GM18511 (cell line): Measurements from ENCODE around the gene RABEP2.
A peak's percentile ranks its signal among the peaks of the same experiment; 100 is the strongest.
"Not testable (repeated sequence)": the region's sequence is repeated elsewhere in the genome, so short reads cannot be mapped to it uniquely, and the experiment has no call there.

Source experiments
- ATAC-seq: cut with Tn5 transposase; IDR thresholded peaks from one replicate; pipeline ENCODE4 v1.9.1; 2021; ENCODE audit warnings: mild to moderate bottlenecking, moderate library complexity; ENCODE audit not compliant: unreplicated experiment

RABEP2 gene, protein sequence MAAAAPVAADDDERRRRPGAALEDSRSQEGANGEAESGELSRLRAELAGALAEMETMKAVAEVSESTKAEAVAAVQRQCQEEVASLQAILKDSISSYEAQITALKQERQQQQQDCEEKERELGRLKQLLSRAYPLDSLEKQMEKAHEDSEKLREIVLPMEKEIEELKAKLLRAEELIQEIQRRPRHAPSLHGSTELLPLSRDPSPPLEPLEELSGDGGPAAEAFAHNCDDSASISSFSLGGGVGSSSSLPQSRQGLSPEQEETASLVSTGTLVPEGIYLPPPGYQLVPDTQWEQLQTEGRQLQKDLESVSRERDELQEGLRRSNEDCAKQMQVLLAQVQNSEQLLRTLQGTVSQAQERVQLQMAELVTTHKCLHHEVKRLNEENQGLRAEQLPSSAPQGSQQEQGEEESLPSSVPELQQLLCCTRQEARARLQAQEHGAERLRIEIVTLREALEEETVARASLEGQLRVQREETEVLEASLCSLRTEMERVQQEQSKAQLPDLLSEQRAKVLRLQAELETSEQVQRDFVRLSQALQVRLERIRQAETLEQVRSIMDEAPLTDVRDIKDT

GRCh38 chr16:28924762-28925385 is at the start of gene RABEP2:
TSS of gene RABEP2 (minus strand) at chr16:28925238. CDS start at chr16:28925163, 75 bp downstream.
- peak; percentile 61 for ATAC-seq

DNA sequence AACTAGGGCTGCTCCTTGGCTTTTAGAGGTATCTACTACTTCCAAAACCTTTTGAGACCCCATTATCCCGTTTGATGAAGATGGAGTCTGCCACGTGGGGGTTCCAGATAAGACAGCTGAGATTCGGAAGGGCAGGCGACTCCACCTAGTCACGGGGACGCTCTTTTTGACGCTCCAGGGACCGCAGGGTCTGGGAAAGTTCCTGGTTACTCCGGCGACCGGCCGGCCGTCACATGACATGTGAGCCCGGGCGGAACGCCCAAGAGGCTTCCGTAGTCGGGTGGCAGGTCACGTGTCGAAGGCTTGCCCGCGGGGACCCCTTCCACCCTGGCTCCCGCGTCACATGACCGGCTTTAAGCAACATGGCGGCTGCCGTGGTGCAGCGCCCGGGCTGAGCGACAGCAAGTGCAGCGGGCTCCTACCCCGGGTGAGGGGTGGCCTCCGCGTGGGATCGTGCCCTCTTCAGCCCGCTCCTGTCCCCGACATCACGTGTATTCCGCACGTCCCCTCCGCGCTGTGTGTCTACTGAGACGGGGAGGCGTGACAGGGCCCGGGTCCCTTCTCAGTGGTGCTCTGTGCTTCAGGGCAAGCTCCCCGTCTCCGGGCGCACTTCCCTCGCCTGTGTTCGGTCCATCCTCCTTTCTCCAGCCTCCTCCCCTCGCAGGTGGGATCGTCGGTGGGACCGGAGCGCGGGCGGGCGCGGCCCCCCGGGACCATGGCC is 49.6 kb upstream of the RABEP2 start, which contains the start of gene SPNS1:
Gene SPNS1 (plus strand): TSS at position 342 of the 721 bp plus-strand sequence. CDS start 374 bp downstream, at position 716.
- peak; percentile 90 for ATAC-seq

DNA sequence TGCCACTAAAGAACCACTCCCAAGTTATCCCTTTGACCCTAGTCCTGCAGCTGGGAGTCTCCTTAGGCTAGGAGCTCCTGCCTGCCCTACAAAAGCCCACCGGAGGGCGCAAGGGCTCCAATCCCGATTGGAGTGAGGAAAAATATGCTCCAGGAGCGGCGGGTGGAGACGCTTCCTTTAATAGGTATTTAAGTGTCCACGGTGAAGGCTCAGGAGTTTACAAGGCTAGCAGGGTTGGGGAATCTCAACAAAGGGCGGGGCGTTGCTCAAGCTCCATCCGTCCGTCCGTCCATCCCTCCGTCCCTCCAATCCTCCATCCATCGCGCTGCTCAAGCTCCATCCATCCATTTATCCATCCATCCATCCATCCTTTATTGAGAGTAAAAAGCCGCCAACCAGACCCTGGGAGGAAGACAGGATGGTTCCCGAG is 49.0 kb upstream of the RABEP2 start:
- ATAC-seq: peak; percentile 27

GRCh38 chr16:28969696-28970095 is 44.7 kb upstream of the RABEP2 start:
- not testable (repeated sequence) for ATAC-seq

DNA sequence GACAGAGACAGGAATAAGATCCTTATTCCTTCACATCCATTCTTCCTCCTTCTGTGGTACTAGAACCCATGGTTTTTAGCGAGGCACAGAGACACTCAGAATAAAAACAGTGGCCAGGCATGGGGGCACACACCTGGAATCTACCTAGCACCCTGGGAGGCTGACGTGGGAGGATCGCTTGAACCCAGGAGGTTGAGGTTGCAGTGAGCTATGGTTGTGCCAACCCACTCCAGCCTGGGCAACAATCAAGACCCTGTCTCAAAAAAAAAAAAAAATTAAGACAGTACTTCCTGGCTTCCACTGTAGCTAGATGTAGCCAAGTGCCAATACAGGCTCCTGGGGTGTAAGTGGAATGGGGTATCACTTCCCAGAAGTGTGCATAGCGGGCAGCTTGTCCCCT is 42.1 kb upstream of the RABEP2 start:
- ATAC-seq: no peak

DNA sequence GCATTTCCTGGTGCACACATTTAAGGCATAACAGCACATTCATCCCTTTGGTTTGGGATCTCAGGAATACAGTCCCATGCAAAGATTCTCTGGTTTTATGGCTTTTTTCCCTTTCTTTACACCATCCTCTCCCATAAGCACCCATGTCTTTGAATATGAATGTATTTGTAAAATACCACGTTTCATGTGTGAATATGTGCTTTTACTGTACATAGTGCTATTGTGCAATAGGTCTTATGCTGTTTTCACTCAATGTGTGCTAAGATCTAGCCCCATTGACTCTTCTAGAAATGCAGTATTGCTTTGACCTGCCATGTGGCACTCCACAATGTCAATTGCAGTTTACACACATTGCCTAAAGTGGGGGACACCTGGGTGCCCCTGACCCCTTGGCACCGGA is 39.5 kb upstream of the RABEP2 start:
- no peak for ATAC-seq

DNA sequence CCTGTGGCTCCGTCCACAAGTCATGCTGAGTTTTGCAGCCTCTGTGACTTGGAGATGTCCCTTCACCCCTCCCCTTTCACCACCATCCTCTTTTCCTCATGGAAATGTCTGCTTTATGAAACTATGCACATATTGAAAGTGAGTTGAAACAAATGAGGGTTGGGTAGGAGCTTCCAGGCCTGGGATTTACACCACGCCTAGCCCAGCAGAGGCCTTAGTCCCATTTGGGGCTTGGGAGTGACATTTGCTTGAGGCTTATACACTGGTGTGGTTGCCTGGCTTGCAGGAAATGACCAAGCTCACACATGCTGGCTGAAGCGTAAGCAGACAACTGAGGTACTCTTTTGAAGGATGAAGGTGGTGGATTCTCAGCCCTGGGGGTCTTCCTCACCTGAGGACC is 39.0 kb upstream of the RABEP2 start:
- no peak for ATAC-seq

GRCh38 chr16:28958836-28959235 is 33.8 kb upstream of the RABEP2 start:
- ATAC-seq: no peak

GRCh38 chr16:28958216-28958615 is 33.2 kb upstream of the RABEP2 start:
- ATAC-seq: no peak

- ATAC-seq: no peak
Measured at GRCh38 chr16:28951410-28951943, 26.4 kb upstream of the RABEP2 start.

GRCh38 chr16:28950648-28951409 is 25.8 kb upstream of the RABEP2 start, which contains the start of gene NFATC2IP:
TSS of gene NFATC2IP (plus strand) at chr16:28950937. CDS start at chr16:28951012, 75 bp downstream.
- ATAC-seq: peak; percentile 94

- no peak for ATAC-seq
Measured at GRCh38 chr16:28946681-28947080, 21.6 kb upstream of the RABEP2 start.

- no peak for ATAC-seq
Measured at GRCh38 chr16:28943281-28943680, 18.2 kb upstream of the RABEP2 start.

GRCh38 chr16:28939825-28940224 is 14.8 kb upstream of the RABEP2 start:
- not testable (repeated sequence) for ATAC-seq

DNA sequence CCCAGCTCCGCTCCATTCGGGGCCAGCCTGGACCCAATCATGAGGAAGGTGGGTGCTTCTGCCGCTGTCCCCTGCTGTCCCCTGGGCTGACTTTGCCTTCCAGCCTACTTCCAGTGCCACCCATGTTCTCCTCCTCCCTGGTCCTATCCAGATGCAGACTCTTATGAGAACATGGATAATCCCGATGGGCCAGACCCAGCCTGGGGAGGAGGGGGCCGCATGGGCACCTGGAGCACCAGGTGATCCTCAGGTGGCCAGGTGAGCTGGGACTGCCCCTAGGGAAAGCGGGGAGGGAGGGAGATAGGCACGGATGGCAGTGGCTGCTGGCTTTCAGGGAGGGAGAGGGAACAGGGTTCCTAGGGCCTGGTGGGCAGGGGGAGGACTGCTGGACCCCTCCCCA is 13.7 kb upstream of the RABEP2 start:
- ATAC-seq: no peak

DNA sequence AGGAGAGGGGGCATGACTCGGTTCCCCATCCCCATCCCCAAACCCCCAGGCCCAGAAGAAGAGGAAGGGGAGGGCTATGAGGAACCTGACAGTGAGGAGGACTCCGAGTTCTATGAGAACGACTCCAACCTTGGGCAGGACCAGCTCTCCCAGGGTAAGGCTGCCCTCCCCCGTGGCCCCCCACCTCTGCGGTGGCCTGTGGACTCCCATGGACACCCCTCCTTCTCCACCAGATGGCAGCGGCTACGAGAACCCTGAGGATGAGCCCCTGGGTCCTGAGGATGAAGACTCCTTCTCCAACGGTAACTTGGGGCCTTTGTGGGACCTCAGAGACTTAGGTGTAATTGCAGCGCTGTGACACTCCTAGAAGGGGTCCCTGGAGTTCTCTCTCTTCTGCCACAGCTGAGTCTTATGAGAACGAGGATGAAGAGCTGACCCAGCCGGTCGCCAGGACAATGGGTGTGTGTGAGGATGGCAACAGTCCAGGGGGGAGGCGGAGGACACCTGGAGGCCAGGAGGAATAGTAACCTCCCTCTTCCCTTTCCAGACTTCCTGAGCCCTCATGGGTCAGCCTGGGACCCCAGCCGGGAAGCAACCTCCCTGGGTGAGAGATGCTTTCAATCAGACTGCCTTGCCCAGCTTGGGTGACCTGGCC is 12.3 kb upstream of the RABEP2 start:
- ATAC-seq: no peak

DNA sequence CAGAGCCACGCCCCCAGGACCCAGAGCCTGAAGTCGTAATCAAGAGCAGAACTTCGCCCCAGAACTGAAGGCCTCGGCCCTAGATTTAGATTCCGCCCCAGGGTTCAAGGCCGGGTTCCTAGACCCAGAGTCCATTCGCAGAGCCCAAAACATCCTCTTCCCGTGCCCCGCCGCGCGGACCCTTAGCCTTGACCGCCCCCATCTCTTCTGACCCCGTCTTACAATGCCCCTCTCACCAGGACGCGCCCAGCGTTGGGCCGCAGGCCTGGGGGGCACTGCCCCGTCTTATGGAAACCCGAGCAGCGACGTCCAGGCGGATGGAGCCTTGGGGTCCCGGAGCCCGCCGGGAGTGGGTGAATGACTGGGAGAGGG is 11.7 kb upstream of the RABEP2 start:
- ATAC-seq: no peak

GRCh38 chr16:28935924-28936783 is 11.1 kb upstream of the RABEP2 start:
- ATAC-seq: peak; percentile 53

GRCh38 chr16:28935346-28935745 is 10.3 kb upstream of the RABEP2 start:
- no peak for ATAC-seq
